NAMALWA (cell line): ENCODE data around the gene PPM1L.

Experiments
- DNase-seq: peaks from one replicate; pipeline ENCODE4 v3.0.0-alpha.2; 2015; ENCODE audit warnings: low spot score

Gene PPM1L

DNA sequence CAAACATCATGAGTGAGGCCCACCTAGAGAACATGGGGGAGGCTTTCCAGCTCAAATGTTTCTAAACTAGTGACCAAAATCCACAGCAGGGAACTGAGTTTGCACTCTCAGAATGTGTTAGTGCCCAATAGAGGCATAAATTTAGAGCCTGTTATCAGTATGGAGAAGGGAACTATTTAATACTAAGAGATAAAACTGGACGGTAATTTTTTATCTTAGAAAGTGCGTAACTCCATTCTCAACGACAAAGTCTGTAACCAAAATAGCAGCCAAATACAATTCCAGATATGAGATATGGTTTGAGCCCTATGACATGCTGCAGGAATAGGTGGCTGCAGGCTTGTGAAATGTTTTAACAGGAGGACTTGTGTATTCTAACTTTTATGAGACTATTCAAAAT is 345.6 kb downstream of the PPM1L start:
- DNase-seq, result no peak

DNA sequence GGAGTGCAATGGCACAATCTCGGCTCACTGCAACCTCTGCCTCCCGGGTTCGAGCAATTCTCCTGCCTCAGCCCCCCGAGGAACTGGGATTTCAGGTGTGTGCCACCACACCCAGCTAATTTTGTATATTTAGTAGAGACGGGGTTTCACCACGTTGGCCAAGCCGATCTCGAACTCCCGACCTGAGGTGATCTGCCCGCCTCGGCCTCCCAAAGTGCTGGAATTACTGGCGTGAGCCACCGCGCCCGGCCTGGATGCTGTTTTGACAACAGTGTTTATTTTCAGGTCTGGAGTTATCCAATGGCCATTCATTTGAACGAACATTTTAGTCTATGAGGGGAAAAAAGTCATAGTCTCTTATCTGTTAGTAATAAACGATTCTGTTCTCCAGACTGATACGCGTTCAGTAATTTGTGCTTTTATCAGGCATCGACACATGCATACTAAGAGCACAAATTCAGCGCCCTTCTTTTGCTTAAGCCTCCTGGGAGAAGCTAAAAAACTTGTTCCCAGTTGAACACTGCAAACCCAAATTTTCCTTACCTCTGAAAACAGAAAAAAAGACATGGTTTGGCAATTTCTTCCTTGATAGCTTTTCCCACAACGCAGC is 347.9 kb downstream of the PPM1L start:
- DNase-seq, result no peak

DNA sequence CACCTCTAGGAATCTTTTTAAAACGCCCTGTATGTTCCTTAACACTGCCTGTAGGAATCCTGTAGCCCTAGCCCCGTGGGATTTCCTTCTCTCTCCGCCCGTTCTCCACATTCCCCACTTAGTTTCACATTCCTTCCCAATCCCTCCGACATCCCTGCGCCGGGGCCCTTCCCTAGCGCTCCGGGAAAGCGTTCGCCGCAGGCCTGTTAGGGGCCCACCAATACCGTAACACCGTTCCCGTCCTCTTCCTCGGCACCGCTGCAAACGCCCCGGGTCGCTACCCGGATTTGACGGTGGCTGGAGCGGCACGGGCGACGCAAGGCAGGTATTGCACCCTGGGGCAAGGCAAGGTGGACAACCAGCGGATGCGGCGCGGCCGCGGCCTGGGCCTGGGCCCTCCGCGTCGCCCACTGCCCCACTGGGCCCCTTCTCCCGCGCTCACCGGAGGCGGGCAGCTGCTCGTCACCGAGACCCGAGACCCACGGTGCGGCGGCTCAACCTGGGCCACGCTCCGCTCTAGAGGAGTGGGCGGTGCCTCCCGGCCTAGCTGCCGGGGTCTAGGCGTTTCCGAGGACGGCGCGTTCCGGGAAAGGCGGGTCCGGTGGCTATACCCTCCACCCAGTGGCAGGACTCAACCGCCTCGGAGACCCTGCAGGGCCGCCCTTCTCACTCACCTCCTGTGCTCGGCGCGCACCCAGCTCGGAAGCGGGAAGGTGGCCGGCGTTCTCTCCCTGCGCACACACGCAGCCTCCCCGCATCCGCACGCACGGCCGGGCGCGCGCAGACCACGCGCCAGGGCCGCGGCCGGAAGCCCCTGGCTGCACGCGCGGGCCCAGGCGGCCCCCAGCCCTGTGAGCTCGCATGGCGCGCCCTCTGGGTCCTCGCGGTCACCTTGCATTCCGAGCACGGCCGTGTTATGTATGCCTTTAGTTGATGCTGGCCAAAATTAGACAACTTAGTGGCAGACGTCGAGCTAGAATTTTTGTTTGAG is 348.8 kb downstream of the PPM1L start, which contains the start of gene B3GALNT1:
B3GALNT1 (minus strand) TSS at position 789 of the 991 bp plus-strand sequence. CDS start 18,595 bp downstream, outside the sequence.
- DNase-seq, result no peak

DNA sequence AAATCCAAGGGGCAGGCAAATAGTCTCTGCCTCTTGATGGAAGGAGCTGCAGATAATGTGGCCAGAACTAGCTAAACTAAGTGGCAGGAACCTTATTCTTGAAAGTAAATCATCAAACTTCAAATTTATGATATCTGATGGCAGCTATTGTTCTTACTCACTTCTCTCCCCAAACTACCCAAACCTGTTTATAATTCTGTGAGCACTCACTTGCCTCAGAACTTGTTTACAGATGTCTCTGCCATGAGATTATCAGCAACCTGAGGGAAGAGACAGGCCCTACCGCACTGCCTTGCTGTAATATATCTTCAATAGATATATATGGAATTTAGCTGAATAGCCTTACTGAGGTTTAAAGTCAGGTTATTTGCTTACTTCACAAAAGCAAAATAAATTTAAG is 351.3 kb downstream of the PPM1L start:
- no peak for DNase-seq

DNA sequence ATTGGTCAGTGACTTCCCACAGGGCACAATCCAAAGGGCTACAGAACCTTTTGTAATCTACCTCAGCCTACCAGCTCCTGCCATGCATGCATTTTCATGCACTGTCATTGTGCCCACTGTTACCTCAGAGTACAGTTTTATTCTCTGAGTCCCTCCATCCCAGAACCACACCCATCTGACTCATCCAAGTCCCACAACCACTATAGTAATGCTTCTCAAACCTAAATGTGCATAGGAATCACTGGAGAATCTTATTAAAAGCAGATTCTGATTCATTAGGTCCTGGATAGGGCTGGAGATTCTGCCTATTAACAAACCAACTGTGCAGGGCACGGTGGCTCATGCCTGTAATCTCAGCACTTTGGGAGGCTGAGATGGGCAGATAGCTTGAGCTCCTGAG is 352.8 kb downstream of the PPM1L start:
- no peak for DNase-seq

DNA sequence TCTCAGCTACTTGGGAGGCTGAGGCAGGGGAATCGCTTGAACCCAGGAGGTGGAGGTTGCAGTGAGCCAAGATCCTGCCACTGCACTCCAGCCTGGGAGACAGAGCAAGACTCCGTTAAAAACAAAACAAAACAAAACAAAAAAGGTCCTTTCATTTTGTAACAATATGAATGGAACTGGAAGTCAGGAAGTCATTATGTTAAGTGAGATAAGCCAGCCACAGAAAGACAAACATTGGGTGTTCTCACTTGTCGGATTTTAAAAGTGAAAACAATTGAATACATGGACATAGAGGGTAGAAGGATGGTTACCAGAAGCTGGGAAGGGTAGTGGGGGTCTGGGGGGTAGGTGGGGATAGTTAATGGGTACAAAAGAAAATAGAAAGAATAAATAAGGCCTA is 361.6 kb downstream of the PPM1L start:
- DNase-seq, result no peak

DNA sequence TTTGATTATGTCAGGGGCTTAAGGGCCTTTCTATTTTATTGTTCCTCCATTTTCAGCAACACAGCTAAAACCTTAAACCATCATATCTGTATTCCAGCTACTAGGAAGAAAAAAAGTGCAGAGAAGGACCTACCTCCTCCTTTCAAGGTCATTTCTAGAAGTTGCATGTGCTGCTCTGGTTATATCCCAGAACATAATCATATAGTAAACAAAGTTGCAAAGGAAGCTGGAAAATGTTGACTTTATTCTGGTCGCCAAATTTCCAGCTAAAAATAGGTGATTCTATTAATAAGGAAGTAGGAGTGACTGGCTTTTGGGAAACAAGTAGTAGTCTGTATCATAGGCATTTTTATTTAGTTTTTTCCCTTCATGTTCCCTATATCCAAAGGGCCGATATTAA is 370.5 kb downstream of the PPM1L start:
- no peak for DNase-seq
